DND-41 (cell line): Measurements from ENCODE around the gene STOML1.

ENCODE experiments used
- ATAC-seq: fragments of 200-7000 bp; cut with Tn5 transposase; 3 replicates; pipeline ENCODE4 v1.9.1; 2021; ENCODE audit warnings: low read depth; ENCODE audit not compliant: insufficient read depth
- DNase-seq: peaks from one replicate; pipeline ENCODE4 v3.0.0-alpha.2; 2020
- H2AFZ ChIP-seq: 2 replicates; pipeline ENCODE4 v1.6.0; 2012; ENCODE audit warnings: low read depth, low read length
- H3K27ac ChIP-seq: 2 replicates; pipeline ENCODE4 v1.5.1; 2012; ENCODE audit warnings: low read length, inconsistent platforms
- H3K27me3 ChIP-seq: fragments of 200-600 bp; sonication (generic); 2 replicates; pipeline ENCODE4 v1.6.0; 2012; ENCODE audit warnings: low read length, mild to moderate bottlenecking, inconsistent platforms; ENCODE audit not compliant: insufficient read depth, poor library complexity
- H3K36me3 ChIP-seq: 2 replicates; pipeline ENCODE4 v1.5.1; 2012; ENCODE audit warnings: low read length, inconsistent platforms; ENCODE audit not compliant: insufficient read depth
- H3K4me1 ChIP-seq: 2 replicates; pipeline ENCODE4 v1.5.1; 2012; ENCODE audit warnings: mild to moderate bottlenecking, low read length; ENCODE audit not compliant: insufficient read depth
- H3K4me2 ChIP-seq: 2 replicates; pipeline ENCODE4 v1.6.0; 2012; ENCODE audit warnings: mild to moderate bottlenecking, moderate library complexity, low read length, inconsistent platforms; ENCODE audit not compliant: insufficient read depth
- H3K4me3 ChIP-seq, 2 experiments: fragments of 200-600 bp in 1 of 2; shearing (Covaris generic) in 1 of 2; 2 replicates each; pipeline ENCODE4 v1.5.1; 2012 to 2016; ENCODE audit warnings: inconsistent platforms in 2 of 2, low read length in 2 of 2, mild to moderate bottlenecking in 2 of 2, low read depth in 1 of 2, moderate library complexity in 1 of 2
- H3K79me2 ChIP-seq: 2 replicates; pipeline ENCODE4 v1.6.0; 2012; ENCODE audit warnings: low read length, inconsistent platforms; ENCODE audit not compliant: insufficient read depth
- H3K9ac ChIP-seq: 2 replicates; pipeline ENCODE4 v1.6.0; 2012; ENCODE audit warnings: low read depth, mild to moderate bottlenecking, inconsistent platforms, low read length, moderate library complexity
- H3K9me3 ChIP-seq: 2 replicates; pipeline ENCODE4 v1.5.1; 2012; ENCODE audit warnings: low read length, moderate library complexity, mild to moderate bottlenecking, inconsistent platforms; ENCODE audit not compliant: insufficient read depth, severe bottlenecking
- H4K20me1 ChIP-seq: 2 replicates; pipeline ENCODE4 v1.6.0; 2012; ENCODE audit warnings: low read length; ENCODE audit not compliant: insufficient read depth
- EZH2 ChIP-seq: IDR thresholded peaks from 3 replicates; pipeline ENCODE4 v1.6.1; 2012; ENCODE audit warnings: borderline replicate concordance, low read depth, mild to moderate bottlenecking, moderate library complexity, low read length, inconsistent platforms; ENCODE audit not compliant: severe bottlenecking
- TF ChIP-seq, protein P1 (sequence below): IDR thresholded peaks from 2 replicates; pipeline ENCODE4 v1.5.1; 2012; ENCODE audit warnings: borderline replicate concordance, low read length, moderate library complexity, mild to moderate bottlenecking; ENCODE audit not compliant: poor library complexity, severe bottlenecking; ENCODE audit errors: extremely low read depth

The STOML1 gene

DNA sequence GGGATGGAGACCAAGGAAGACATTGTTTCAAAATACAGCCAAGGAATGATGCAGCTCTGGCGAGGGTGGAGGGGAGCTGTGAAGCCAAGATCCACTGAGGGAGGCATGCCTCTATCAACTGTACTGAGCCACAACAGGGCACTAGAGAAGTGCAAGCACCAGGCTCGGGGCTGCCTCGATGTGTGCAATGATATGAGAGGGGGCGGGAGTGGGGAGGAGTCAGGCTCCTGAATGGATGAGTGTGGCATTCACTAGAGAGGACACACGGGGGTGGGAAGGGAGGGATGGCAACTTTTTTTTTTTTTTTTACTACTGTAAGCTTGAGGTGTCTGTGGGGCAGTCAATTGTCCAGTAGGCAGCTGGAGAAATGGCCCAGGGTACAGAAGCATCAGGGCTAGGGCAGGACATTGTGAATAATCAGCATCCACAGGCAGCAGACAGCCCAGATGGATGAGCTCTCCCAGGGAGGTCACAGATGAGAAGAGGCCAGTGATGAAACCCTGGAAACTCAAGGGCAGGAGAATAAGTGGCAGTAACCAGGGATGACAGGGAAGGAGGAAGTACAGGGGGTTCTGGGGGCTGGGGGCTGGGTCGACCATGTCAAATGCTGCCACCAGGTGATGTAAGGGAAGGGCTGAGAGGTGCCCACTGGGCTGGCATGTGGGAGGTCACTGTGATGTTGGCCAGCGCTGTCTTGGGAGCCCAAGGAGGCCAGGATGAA is 5.9 kb downstream of the STOML1 start:
- Histone ChIP-seq H3K27me3 (no peaks in the 10 kb centered on the region), H3K4me1 (peaks cover 20% of the 10 kb centered on the region), H3K79me2 (peaks cover 3% of the 10 kb centered on the region; the same call in 1 of the 2 replicates), H3K9me3 (no peaks in the 10 kb centered on the region), H3K4me3 (no peak overlapping the region), H4K20me1 (no peaks in the 10 kb centered on the region), H3K9ac (no peak overlapping the region), H3K36me3 (peaks cover 9% of the 10 kb centered on the region), H3K27ac (no peak overlapping the region), H2AFZ (no peak overlapping the region), H3K4me2 (no peak overlapping the region)
- no peak for TF ChIP-seq EZH2
- TF ChIP-seq, protein P1, sequence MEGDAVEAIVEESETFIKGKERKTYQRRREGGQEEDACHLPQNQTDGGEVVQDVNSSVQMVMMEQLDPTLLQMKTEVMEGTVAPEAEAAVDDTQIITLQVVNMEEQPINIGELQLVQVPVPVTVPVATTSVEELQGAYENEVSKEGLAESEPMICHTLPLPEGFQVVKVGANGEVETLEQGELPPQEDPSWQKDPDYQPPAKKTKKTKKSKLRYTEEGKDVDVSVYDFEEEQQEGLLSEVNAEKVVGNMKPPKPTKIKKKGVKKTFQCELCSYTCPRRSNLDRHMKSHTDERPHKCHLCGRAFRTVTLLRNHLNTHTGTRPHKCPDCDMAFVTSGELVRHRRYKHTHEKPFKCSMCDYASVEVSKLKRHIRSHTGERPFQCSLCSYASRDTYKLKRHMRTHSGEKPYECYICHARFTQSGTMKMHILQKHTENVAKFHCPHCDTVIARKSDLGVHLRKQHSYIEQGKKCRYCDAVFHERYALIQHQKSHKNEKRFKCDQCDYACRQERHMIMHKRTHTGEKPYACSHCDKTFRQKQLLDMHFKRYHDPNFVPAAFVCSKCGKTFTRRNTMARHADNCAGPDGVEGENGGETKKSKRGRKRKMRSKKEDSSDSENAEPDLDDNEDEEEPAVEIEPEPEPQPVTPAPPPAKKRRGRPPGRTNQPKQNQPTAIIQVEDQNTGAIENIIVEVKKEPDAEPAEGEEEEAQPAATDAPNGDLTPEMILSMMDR = no peak
- no peak for DNase-seq
- ATAC-seq = no peak

GRCh38 chr15:73985101-73985873 is 6.8 kb downstream of the STOML1 start:
- no peaks in the 10 kb centered on the region for H3K27me3 ChIP-seq
- H3K9me3 ChIP-seq = no peaks in the 10 kb centered on the region
- H3K36me3 ChIP-seq = peaks cover 9% of the 10 kb centered on the region
- peak; percentile 48; the same call in 1 of the 3 replicates for ATAC-seq
- H3K4me2 ChIP-seq = no peak overlapping the region
- TF ChIP-seq EZH2 = no peak
- TF ChIP-seq, protein P1 = no peak
- H3K9ac ChIP-seq = no peak overlapping the region
- H3K4me1 ChIP-seq = peaks cover 10% of the 10 kb centered on the region
- peak overlapping the region; percentile 26 for H3K27ac ChIP-seq
- H4K20me1 ChIP-seq = no peaks in the 10 kb centered on the region
- no peak overlapping the region for H2AFZ ChIP-seq
- no peaks in the 10 kb centered on the region for H3K79me2 ChIP-seq
- peak; percentile 37 for DNase-seq
- H3K4me3 ChIP-seq = no peak overlapping the region

DNA sequence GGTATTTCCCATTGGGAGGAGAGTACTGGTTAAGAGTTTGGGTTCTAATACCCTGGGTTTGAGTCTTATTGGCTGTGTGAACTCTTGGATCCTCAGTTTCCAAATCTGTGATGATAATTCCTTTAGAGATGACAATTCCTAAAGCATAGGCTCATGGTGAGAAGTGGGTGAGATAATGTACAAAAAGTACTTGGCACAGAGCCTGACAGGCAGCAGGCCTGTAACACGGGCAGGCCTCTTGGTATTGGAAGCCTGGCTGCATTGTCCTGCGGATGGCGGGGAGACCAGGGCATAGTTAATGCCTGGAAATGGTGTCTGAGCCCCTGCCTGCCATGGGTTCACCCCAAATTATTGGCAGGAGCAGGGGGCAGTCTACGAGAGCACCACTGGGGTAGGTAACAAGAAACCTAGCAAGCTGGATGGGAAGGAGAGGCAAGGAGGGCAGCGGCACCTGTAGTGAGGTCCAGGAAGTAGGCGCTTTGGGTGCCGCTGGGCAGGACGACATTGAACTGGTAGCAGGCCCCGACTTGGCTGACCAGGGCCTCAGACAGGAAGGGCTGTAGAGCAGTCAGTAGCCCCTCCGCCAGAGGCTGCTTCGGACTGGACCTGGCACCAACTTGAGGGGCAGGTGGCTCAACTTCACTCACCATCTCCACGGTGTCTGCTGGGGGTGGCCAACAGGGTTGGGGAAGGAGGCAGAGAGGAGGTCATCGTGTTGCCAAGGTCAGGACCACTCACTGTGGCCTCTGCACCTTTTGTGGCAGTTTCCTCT is 7.7 kb downstream of the STOML1 start:
- Histone ChIP-seq H3K9me3 (no peaks in the 10 kb centered on the region), H3K4me3 (no peak overlapping the region), H3K79me2 (no peaks in the 10 kb centered on the region), H2AFZ (no peak overlapping the region), H3K27ac (peak overlapping the region; percentile 57), H3K9ac (no peak overlapping the region), H3K4me2 (no peak overlapping the region), H3K27me3 (no peaks in the 10 kb centered on the region), H3K4me1 (peaks cover 9% of the 10 kb centered on the region), H3K36me3 (peaks cover 9% of the 10 kb centered on the region), H4K20me1 (no peaks in the 10 kb centered on the region)
- DNase-seq (no peak), ATAC-seq (no peak)
- no peak for TF ChIP-seq EZH2
- TF ChIP-seq, protein P1 = no peak
